ENCODE data around the gene USE1. TPM values are rescaled to one million over a fixed set of nuclear protein-coding genes. Genes with fewer than 3 reads are reported as not detected.

USE1 gene
- total and polyA plus RNA-seq, 2 of the 4 experiments (the other 2 are of a cell fraction), result 17.2 to 24.2 TPM

GRCh38 chr19:17243830-17244617 lies 28.9 kb downstream of the USE1 start (continued):
- no peak for TF ChIP-seq CTCF (conservative IDR thresholded peaks at IDR 0.05; ENCODE audit: low read depth, low read length)
- TF ChIP-seq MXI1 (IDR thresholded peaks at IDR 0.05; ENCODE audit: borderline replicate concordance, low read depth, low read length), result no peak
- TF ChIP-seq USF2 (IDR thresholded peaks at IDR 0.05; ENCODE audit: low read depth, low read length), result no peak

Data from IMR-90 (cell line).